Smooth muscle cell (in vitro differentiated cells): Measurements from ENCODE around the gene FXR1. TPM values are rescaled to one million over a fixed set of nuclear protein-coding genes. Genes with fewer than 3 reads are reported as not detected.
A peak's percentile ranks its signal among the peaks of the same experiment; 100 is the strongest.
"Not testable (repeated sequence)": the region's sequence is repeated elsewhere in the genome, so short reads cannot be mapped to it uniquely, and the experiment has no call there.

Experiments used
- DNase-seq: peaks from one replicate; lab custom pipeline; 2025; ENCODE audit not compliant: unreplicated experiment; lab: John Stamatoyannopoulos, UW
- H2AFZ ChIP-seq: fragments of 200-600 bp; sonication (generic); 2 replicates; pipeline ENCODE4 v1.6.0; 2016; ENCODE audit warnings: antibody characterized with exemption, low read depth, mild to moderate bottlenecking
- H3F3A ChIP-seq: fragments of 200-600 bp; sonication (generic); 2 replicates; pipeline ENCODE4 v1.6.0; 2017; ENCODE audit warnings: antibody characterized with exemption, low read depth
- H3K27ac ChIP-seq: fragments of 200-600 bp; sonication (generic); 2 replicates; pipeline ENCODE4 v1.5.1; 2016; ENCODE audit warnings: low read depth, mild to moderate bottlenecking
- H3K27me3 ChIP-seq: fragments of 200-600 bp; sonication (generic); 2 replicates; pipeline ENCODE4 v1.6.1; 2016; ENCODE audit warnings: low read depth, mild to moderate bottlenecking
- H3K36me3 ChIP-seq: fragments of 200-600 bp; sonication (generic); 2 replicates; pipeline ENCODE4 v1.5.1; 2016; ENCODE audit warnings: low read depth
- H3K4me1 ChIP-seq: fragments of 200-600 bp; sonication (generic); 2 replicates; pipeline ENCODE4 v1.5.1; 2016; ENCODE audit warnings: low read depth
- H3K4me2 ChIP-seq: fragments of 200-600 bp; sonication (generic); 2 replicates; pipeline ENCODE4 v1.6.0; 2016; ENCODE audit warnings: mild to moderate bottlenecking
- H3K4me3 ChIP-seq: fragments of 200-600 bp; sonication (generic); 2 replicates; pipeline ENCODE4 v1.5.1; 2016; ENCODE audit warnings: mild to moderate bottlenecking
- H3K79me2 ChIP-seq: fragments of 200-600 bp; sonication (generic); 2 replicates; pipeline ENCODE4 v1.6.0; 2016; ENCODE audit warnings: low read depth, mild to moderate bottlenecking
- H3K9ac ChIP-seq: fragments of 200-600 bp; sonication (generic); 2 replicates; pipeline ENCODE4 v1.6.0; 2016; ENCODE audit warnings: low read depth
- H3K9me3 ChIP-seq: fragments of 200-600 bp; sonication (generic); replicated peaks from 2 replicates; pipeline ENCODE4 v1.5.1; 2016; ENCODE audit warnings: low read depth
- H4K20me1 ChIP-seq: fragments of 200-600 bp; sonication (generic); 2 replicates; pipeline ENCODE4 v1.6.0; 2016; ENCODE audit warnings: low read depth
- CTCF ChIP-seq: fragments of 200-600 bp; sonication (generic); IDR thresholded peaks from 2 replicates; pipeline ENCODE4 v1.5.1; 2017; ENCODE audit warnings: borderline replicate concordance, mild to moderate bottlenecking, antibody characterized with exemption; ENCODE audit not compliant: insufficient read depth, poor library complexity, severe bottlenecking
- WGBS: methylation state at CpG from one replicate; pipeline ENCODE4 v1.1.7; 2016; ENCODE audit warnings: low lambda C conversion rate; 5-methylcytosine and 5-hydroxymethylcytosine counted together
- polyA plus RNA-seq: library from polyadenylated mRNA; unstranded; fragments of >200 nt; fragmentation: Nextera tagmentation; extraction: Ambion mirVana; gene quantifications from 2 replicates; pipeline ENCODE4 v1.2.1, GENCODE V29; 2016
- total RNA-seq: library from RNA; depleted of rRNA; stranded (reverse); fragments of >200 nt; gene quantifications from 2 replicates; pipeline ENCODE4 v1.2.3, GENCODE V29; 2014

FXR1 gene
- total RNA-seq (130 and 151 TPM in 2 replicates), polyA plus RNA-seq (51.0 and 62.6 TPM in 2 replicates)

GRCh38 chr3:180912304-180913296 lies at the start of gene FXR1:
Gene FXR1, plus strand, starts transcription at chr3:180912670. Its CDS starts 16 bp downstream, at chr3:180912686.
- peak within 1 kb of the TSS; percentile 98 for H2AFZ ChIP-seq
- H3K4me1 ChIP-seq: peaks cover 14% of the 10 kb centered on the region
- H4K20me1 ChIP-seq: peaks cover 49% of the 10 kb centered on the region
- peak within 1 kb of the TSS; percentile 83 for H3K4me3 ChIP-seq
- H3K79me2 ChIP-seq: peaks cover 51% of the 10 kb centered on the region
- peak within 1 kb of the TSS; percentile 96 for H3K27ac ChIP-seq
- H3K9me3 ChIP-seq: no peaks in the 10 kb centered on the region
- peak within 1 kb of the TSS; percentile 99 for H3K9ac ChIP-seq
- no peaks in the 10 kb centered on the region for H3K27me3 ChIP-seq
- H3K4me2 ChIP-seq: peak within 1 kb of the TSS; percentile 95
- no peaks in the 10 kb centered on the region for H3K36me3 ChIP-seq
- peak; percentile 38 for TF ChIP-seq CTCF
- peak; percentile 92 for DNase-seq
- under 1% methylated on average over 62 of the region's 68 CpGs for WGBS
- H3F3A ChIP-seq: no peaks in the 10 kb centered on the region

DNA sequence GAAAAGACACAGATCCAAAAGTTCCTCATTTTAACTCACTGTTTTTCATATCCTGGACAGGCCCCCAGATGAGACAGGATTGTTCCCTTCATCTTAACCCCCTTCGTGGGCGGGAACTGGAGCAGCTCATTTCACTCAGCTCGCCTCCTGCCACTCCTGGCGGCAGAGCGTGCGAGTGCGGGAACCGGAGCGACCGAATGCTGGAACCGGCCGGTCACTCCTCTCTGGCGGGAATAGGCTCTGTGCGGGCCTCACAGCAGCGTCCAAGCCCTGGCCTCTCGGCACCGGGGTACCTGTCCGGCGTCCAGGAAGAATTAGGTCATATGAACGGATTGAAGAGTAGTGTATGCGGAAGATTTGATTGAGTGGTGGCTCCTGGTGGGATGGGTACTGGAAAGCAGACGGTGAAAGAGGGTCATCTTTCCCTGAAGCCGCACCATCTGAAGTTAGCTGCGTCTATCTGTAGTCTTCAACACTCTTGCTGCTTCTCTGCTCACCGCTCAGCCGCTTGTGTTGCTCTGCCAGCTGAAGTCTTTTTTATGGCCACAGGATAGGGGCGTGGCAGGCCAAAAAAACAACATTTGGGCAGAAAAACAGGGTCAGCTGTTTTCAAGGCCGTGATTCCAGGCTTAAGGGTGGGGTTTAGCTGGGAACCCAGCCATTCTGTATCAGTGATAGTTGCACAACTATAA lies 42.3 kb upstream of the FXR1 start:
- TF ChIP-seq CTCF: no peak
- Histone ChIP-seq H3K9ac (peak overlapping the region; percentile 10), H3K36me3 (no peaks in the 10 kb centered on the region), H3F3A (no peaks in the 10 kb centered on the region), H3K4me1 (no peaks in the 10 kb centered on the region), H3K4me3 (peak overlapping the region; percentile 25), H3K79me2 (no peaks in the 10 kb centered on the region), H3K9me3 (no peaks in the 10 kb centered on the region), H3K27ac (no peak overlapping the region), H2AFZ (peak overlapping the region; percentile 10), H4K20me1 (no peaks in the 10 kb centered on the region), H3K27me3 (no peaks in the 10 kb centered on the region), H3K4me2 (peak overlapping the region; percentile 70)
- WGBS: 35% methylated on average over 28 of the region's 28 CpGs
- DNase-seq: no peak

GRCh38 chr3:180871901-180872300 lies 40.6 kb upstream of the FXR1 start:
- Histone ChIP-seq H4K20me1 (no peaks in the 10 kb centered on the region), H3K4me3 (no peak overlapping the region), H3K9ac (no peak overlapping the region), H3K36me3 (no peaks in the 10 kb centered on the region), H3K27ac (no peak overlapping the region), H3K27me3 (no peaks in the 10 kb centered on the region), H3K4me1 (no peaks in the 10 kb centered on the region), H2AFZ (no peak overlapping the region), H3K79me2 (no peaks in the 10 kb centered on the region), H3K4me2 (no peak overlapping the region), H3F3A (no peaks in the 10 kb centered on the region), H3K9me3 (no peaks in the 10 kb centered on the region)
- no peak for DNase-seq
- TF ChIP-seq CTCF: no peak
- WGBS: 52% methylated on average over 3 of the region's 3 CpGs

DNA sequence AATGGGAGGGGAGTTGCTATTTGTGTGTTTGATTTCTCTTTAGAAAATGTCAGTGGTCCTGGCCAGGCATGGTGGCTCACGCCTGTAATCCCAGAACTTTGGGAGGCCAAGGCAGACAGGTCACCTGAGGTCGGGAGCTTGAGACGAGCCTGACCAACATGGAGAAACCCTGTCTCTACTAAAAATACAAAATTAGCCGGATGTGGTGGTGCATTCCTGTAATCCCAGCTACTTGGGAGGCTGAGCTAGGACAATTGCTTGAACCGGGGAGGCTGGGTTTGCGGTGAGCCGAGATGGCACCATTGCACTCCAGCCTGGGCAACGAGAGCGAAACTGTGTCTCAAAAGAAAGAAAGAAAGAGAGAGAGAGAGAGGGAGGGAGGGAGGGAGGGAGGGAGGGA lies 40.0 kb upstream of the FXR1 start:
- not testable (repeated sequence) for H3K4me3 ChIP-seq, H3F3A ChIP-seq, H2AFZ ChIP-seq, H3K4me2 ChIP-seq, H4K20me1 ChIP-seq, H3K9me3 ChIP-seq, H3K27ac ChIP-seq, H3K4me1 ChIP-seq, H3K79me2 ChIP-seq, H3K36me3 ChIP-seq, DNase-seq, H3K9ac ChIP-seq, H3K27me3 ChIP-seq
- 90% methylated on average over 9 of the region's 9 CpGs for WGBS
